ENCODE measurements around the gene LAMA4.

DNA sequence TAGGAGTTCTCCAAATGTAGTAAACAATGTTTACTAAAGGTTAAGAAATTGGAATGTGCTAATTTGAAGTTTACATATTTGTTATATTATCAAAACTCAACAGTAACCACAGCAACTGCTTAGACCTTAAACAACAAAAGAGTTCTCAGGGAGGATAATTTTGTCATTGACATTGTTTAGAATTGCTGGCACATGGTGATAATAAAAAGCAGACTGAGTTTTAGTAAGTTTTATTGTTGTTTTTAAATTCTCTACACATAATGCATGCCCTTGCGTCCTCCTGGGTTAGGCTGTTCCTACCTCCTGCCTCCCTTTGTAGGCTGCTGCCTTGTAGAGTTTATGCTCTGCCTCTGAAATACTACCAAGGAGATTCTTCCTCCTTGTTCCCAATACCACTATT is 28.7 kb downstream of the LAMA4 start:
- no peak for TF ChIP-seq CTCF (conservative IDR thresholded peaks at IDR 0.05; ENCODE audit: low read depth, low read length)
- no peak for TF ChIP-seq EZH2 (IDR thresholded peaks at IDR 0.05; ENCODE audit: low read length, unreplicated experiment)
